ENCODE results near the gene GYG1.

GYG1 gene

GRCh38 chr3:148957586-148957985 lies 33.8 kb upstream of the GYG1 start:
- Histone ChIP-seq H3K9me3 (ENCODE audit: control insufficient read depth, low read length) (no peaks in the 10 kb centered on the region), H3K27me3 (ENCODE audit: control insufficient read depth, insufficient read depth, low read length, poor library complexity, severe bottlenecking) (no peaks in the 10 kb centered on the region), H3K4me1 (ENCODE audit: control insufficient read depth, insufficient read depth, low read length) (peaks cover 7% of the 10 kb centered on the region), H3K4me3 (ENCODE audit: insufficient read depth, low read depth, low read length) (no peak overlapping the region), H3K36me3 (ENCODE audit: control insufficient read depth, insufficient read depth, low read length) (no peaks in the 10 kb centered on the region), H3K27ac (ENCODE audit: insufficient read depth, low read depth, low read length, poor library complexity, severe bottlenecking) (no peak overlapping the region)
- WGBS, 2 experiments = 57 to 63% methylated on average over 2 of the region's 2 CpGs

GRCh38 chr3:148958696-148959095 lies 32.6 kb upstream of the GYG1 start:
- H3K9me3 ChIP-seq (ENCODE audit: control insufficient read depth, low read length) = no peaks in the 10 kb centered on the region
- H3K27ac ChIP-seq (ENCODE audit: insufficient read depth, low read depth, low read length, poor library complexity, severe bottlenecking) = no peak overlapping the region
- no peaks in the 10 kb centered on the region for H3K36me3 ChIP-seq (ENCODE audit: control insufficient read depth, insufficient read depth, low read length)
- no peak overlapping the region for H3K4me3 ChIP-seq (ENCODE audit: insufficient read depth, low read depth, low read length)
- H3K4me1 ChIP-seq (ENCODE audit: control insufficient read depth, insufficient read depth, low read length) = peaks cover 7% of the 10 kb centered on the region
- no peaks in the 10 kb centered on the region for H3K27me3 ChIP-seq (ENCODE audit: control insufficient read depth, insufficient read depth, low read length, poor library complexity, severe bottlenecking)
- no CpG with 5 or more reads among the region's 1 CpG for WGBS, 2 experiments

- H3K27ac ChIP-seq (ENCODE audit: insufficient read depth, low read depth, low read length, poor library complexity, severe bottlenecking) = no peak overlapping the region
- H3K27me3 ChIP-seq (ENCODE audit: control insufficient read depth, insufficient read depth, low read length, poor library complexity, severe bottlenecking) = no peaks in the 10 kb centered on the region
- no peak overlapping the region for H3K4me3 ChIP-seq (ENCODE audit: insufficient read depth, low read depth, low read length)
- 24 to 45% methylated on average over 1 of the region's 1 CpG for WGBS, 2 experiments
- H3K4me1 ChIP-seq (ENCODE audit: control insufficient read depth, insufficient read depth, low read length) = no peaks in the 10 kb centered on the region
- H3K9me3 ChIP-seq (ENCODE audit: control insufficient read depth, low read length) = no peaks in the 10 kb centered on the region
- no peaks in the 10 kb centered on the region for H3K36me3 ChIP-seq (ENCODE audit: control insufficient read depth, insufficient read depth, low read length)
Measured at GRCh38 chr3:148962513-148962912, 28.8 kb upstream of the GYG1 start.

GRCh38 chr3:148964809-148965208 lies 26.5 kb upstream of the GYG1 start:
- 85 to 89% methylated on average over 3 of the region's 3 CpGs for WGBS, 2 experiments
- H3K4me3 ChIP-seq (ENCODE audit: insufficient read depth, low read depth, low read length) = no peak overlapping the region
- no peaks in the 10 kb centered on the region for H3K4me1 ChIP-seq (ENCODE audit: control insufficient read depth, insufficient read depth, low read length)
- no peaks in the 10 kb centered on the region for H3K36me3 ChIP-seq (ENCODE audit: control insufficient read depth, insufficient read depth, low read length)
- no peaks in the 10 kb centered on the region for H3K9me3 ChIP-seq (ENCODE audit: control insufficient read depth, low read length)
- H3K27ac ChIP-seq (ENCODE audit: insufficient read depth, low read depth, low read length, poor library complexity, severe bottlenecking) = no peak overlapping the region
- no peaks in the 10 kb centered on the region for H3K27me3 ChIP-seq (ENCODE audit: control insufficient read depth, insufficient read depth, low read length, poor library complexity, severe bottlenecking)

- no peak overlapping the region for H3K27ac ChIP-seq (ENCODE audit: insufficient read depth, low read depth, low read length, poor library complexity, severe bottlenecking)
- 75% methylated on average over 1 of the region's 1 CpG; no CpG with 5 or more reads in 1 of the 2 experiments for WGBS, 2 experiments
- H3K9me3 ChIP-seq (ENCODE audit: control insufficient read depth, low read length) = no peaks in the 10 kb centered on the region
- H3K4me3 ChIP-seq (ENCODE audit: insufficient read depth, low read depth, low read length) = no peak overlapping the region
- no peaks in the 10 kb centered on the region for H3K36me3 ChIP-seq (ENCODE audit: control insufficient read depth, insufficient read depth, low read length)
- H3K4me1 ChIP-seq (ENCODE audit: control insufficient read depth, insufficient read depth, low read length) = peaks cover 16% of the 10 kb centered on the region
- H3K27me3 ChIP-seq (ENCODE audit: control insufficient read depth, insufficient read depth, low read length, poor library complexity, severe bottlenecking) = no peaks in the 10 kb centered on the region
Measured at GRCh38 chr3:148968321-148968720, 23.0 kb upstream of the GYG1 start.

- 80 to 89% methylated on average over 6 to 7 of the region's 7 CpGs for WGBS, 2 experiments
- H3K4me3 ChIP-seq (ENCODE audit: insufficient read depth, low read depth, low read length) = no peak overlapping the region
- H3K27ac ChIP-seq (ENCODE audit: insufficient read depth, low read depth, low read length, poor library complexity, severe bottlenecking) = no peak overlapping the region
- no peaks in the 10 kb centered on the region for H3K36me3 ChIP-seq (ENCODE audit: control insufficient read depth, insufficient read depth, low read length)
- H3K4me1 ChIP-seq (ENCODE audit: control insufficient read depth, insufficient read depth, low read length) = peaks cover 16% of the 10 kb centered on the region
- H3K9me3 ChIP-seq (ENCODE audit: control insufficient read depth, low read length) = no peaks in the 10 kb centered on the region
- H3K27me3 ChIP-seq (ENCODE audit: control insufficient read depth, insufficient read depth, low read length, poor library complexity, severe bottlenecking) = no peaks in the 10 kb centered on the region
Measured at GRCh38 chr3:148970271-148970670, 21.1 kb upstream of the GYG1 start.

GRCh38 chr3:148971401-148972163 lies 19.8 kb upstream of the GYG1 start:
- H3K4me1 ChIP-seq (ENCODE audit: control insufficient read depth, insufficient read depth, low read length) = peaks cover 16% of the 10 kb centered on the region
- H3K9me3 ChIP-seq (ENCODE audit: control insufficient read depth, low read length) = no peaks in the 10 kb centered on the region
- no CpG with 5 or more reads among the region's 1 CpG for WGBS, 2 experiments
- H3K4me3 ChIP-seq (ENCODE audit: insufficient read depth, low read depth, low read length) = no peak overlapping the region
- no peak overlapping the region for H3K27ac ChIP-seq (ENCODE audit: insufficient read depth, low read depth, low read length, poor library complexity, severe bottlenecking)
- H3K27me3 ChIP-seq (ENCODE audit: control insufficient read depth, insufficient read depth, low read length, poor library complexity, severe bottlenecking) = no peaks in the 10 kb centered on the region
- no peaks in the 10 kb centered on the region for H3K36me3 ChIP-seq (ENCODE audit: control insufficient read depth, insufficient read depth, low read length)

GRCh38 chr3:148974726-148975125 lies 16.6 kb upstream of the GYG1 start:
- no peaks in the 10 kb centered on the region for H3K9me3 ChIP-seq (ENCODE audit: control insufficient read depth, low read length)
- H3K4me3 ChIP-seq (ENCODE audit: insufficient read depth, low read depth, low read length) = no peak overlapping the region
- 86 to 94% methylated on average over 1 to 2 of the region's 2 CpGs for WGBS, 2 experiments
- peaks cover 16% of the 10 kb centered on the region for H3K4me1 ChIP-seq (ENCODE audit: control insufficient read depth, insufficient read depth, low read length)
- H3K27ac ChIP-seq (ENCODE audit: insufficient read depth, low read depth, low read length, poor library complexity, severe bottlenecking) = no peak overlapping the region
- H3K36me3 ChIP-seq (ENCODE audit: control insufficient read depth, insufficient read depth, low read length) = no peaks in the 10 kb centered on the region
- no peaks in the 10 kb centered on the region for H3K27me3 ChIP-seq (ENCODE audit: control insufficient read depth, insufficient read depth, low read length, poor library complexity, severe bottlenecking)

- H3K4me1 ChIP-seq (ENCODE audit: control insufficient read depth, insufficient read depth, low read length) = peaks cover 16% of the 10 kb centered on the region
- H3K27me3 ChIP-seq (ENCODE audit: control insufficient read depth, insufficient read depth, low read length, poor library complexity, severe bottlenecking) = no peaks in the 10 kb centered on the region
- no peak overlapping the region for H3K27ac ChIP-seq (ENCODE audit: insufficient read depth, low read depth, low read length, poor library complexity, severe bottlenecking)
- H3K9me3 ChIP-seq (ENCODE audit: control insufficient read depth, low read length) = no peaks in the 10 kb centered on the region
- 90 to 95% methylated on average over 6 of the region's 6 CpGs for WGBS, 2 experiments
- H3K4me3 ChIP-seq (ENCODE audit: insufficient read depth, low read depth, low read length) = no peak overlapping the region
- H3K36me3 ChIP-seq (ENCODE audit: control insufficient read depth, insufficient read depth, low read length) = no peaks in the 10 kb centered on the region
Measured at GRCh38 chr3:148975248-148975647, 16.1 kb upstream of the GYG1 start.

GRCh38 chr3:148975696-148976095 lies 15.6 kb upstream of the GYG1 start:
- Histone ChIP-seq H3K27ac (ENCODE audit: insufficient read depth, low read depth, low read length, poor library complexity, severe bottlenecking) (no peak overlapping the region), H3K36me3 (ENCODE audit: control insufficient read depth, insufficient read depth, low read length) (no peaks in the 10 kb centered on the region)
- WGBS, 2 experiments = 92 to 94% methylated on average over 6 of the region's 6 CpGs

More at GRCh38 chr3:148975696-148976095, 15.6 kb upstream of the GYG1 start:
- Histone ChIP-seq H3K27me3 (ENCODE audit: control insufficient read depth, insufficient read depth, low read length, poor library complexity, severe bottlenecking) (no peaks in the 10 kb centered on the region), H3K4me3 (ENCODE audit: insufficient read depth, low read depth, low read length) (no peak overlapping the region), H3K4me1 (ENCODE audit: control insufficient read depth, insufficient read depth, low read length) (peaks cover 11% of the 10 kb centered on the region), H3K9me3 (ENCODE audit: control insufficient read depth, low read length) (no peaks in the 10 kb centered on the region)

Measured in ectodermal cell (in vitro differentiated cells).